ENCODE measurements around the gene SDHA.
"Not testable (repeated sequence)": the region's sequence is repeated elsewhere in the genome, so short reads cannot be mapped to it uniquely, and the experiment has no call there.

SDHA gene

GRCh38 chr5:300691-301435, 82.7 kb downstream of the SDHA start:
- DNase-seq (ENCODE audit: low read depth, low spot score): not testable (repeated sequence)

GRCh38 chr5:302416-302815, 84.3 kb downstream of the SDHA start:
- DNase-seq (ENCODE audit: low read depth, low spot score): not testable (repeated sequence)

GRCh38 chr5:302966-303365, 84.8 kb downstream of the SDHA start:
- no peak for DNase-seq (ENCODE audit: low read depth, low spot score)

GRCh38 chr5:303741-304140, 85.6 kb downstream of the SDHA start:
- DNase-seq (ENCODE audit: low read depth, low spot score): not testable (repeated sequence)

GRCh38 chr5:305050-305449, 86.9 kb downstream of the SDHA start:
- DNase-seq (ENCODE audit: low read depth, low spot score): no peak

- no peak for DNase-seq (ENCODE audit: low read depth, low spot score)
These were observed 87.3 kb downstream of the SDHA start for GRCh38 chr5:305459-305858.

- DNase-seq (ENCODE audit: low read depth, low spot score): no peak
These were observed 88.1 kb downstream of the SDHA start for GRCh38 chr5:306011-306805.
